ENCODE results near the gene CAPN5. TPM values are rescaled to one million over a fixed set of nuclear protein-coding genes. Genes with fewer than 3 reads are reported as not detected.

Gene CAPN5
- total RNA-seq, 2 experiments from 2014 or later: 5.1 to 6.9 TPM

- Histone ChIP-seq H3K36me3 (ENCODE audit: insufficient read depth, low read length) (no peaks in the 10 kb centered on the region), H3K4me1 (ENCODE audit: insufficient read depth, low read length) (peaks cover 45% of the 10 kb centered on the region), H3K27me3 (ENCODE audit: control insufficient read depth in 1 of 2, insufficient read depth in 2 of 2, low read length in 2 of 2) (no peaks in the 10 kb centered on the region), H3K9me3 (ENCODE audit: control insufficient read depth in 1 of 2, insufficient read depth in 1 of 2, low read length in 2 of 2) (no peaks in the 10 kb centered on the region), H3K4me3 (ENCODE audit: low read length) (no peak overlapping the region), H3K27ac (ENCODE audit: low read depth in 1 of 2, low read length in 2 of 2) (no peak overlapping the region)
- ATAC-seq (ENCODE audit: poor library complexity) (no peak), DNase-seq (no peak)
- H3K4me1 Mint-ChIP-seq (ENCODE audit: low read depth): peaks cover 27% of the 10 kb centered on the region
- no peaks in the 10 kb centered on the region for H3K9me3 Mint-ChIP-seq
- TF ChIP-seq CTCF (IDR thresholded peaks at IDR 0.05): no peak
- intact Hi-C loops (cut with DNase I, micrococcal nuclease): no loop called here
- no peaks in the 10 kb centered on the region for H3K36me3 Mint-ChIP-seq (ENCODE audit: low read depth)
- CTCF ChIA-PET: no interaction called here
- H3K27me3 Mint-ChIP-seq: no peaks in the 10 kb centered on the region
- H3K27ac Mint-ChIP-seq: no peak overlapping the region
- POLR2A ChIA-PET: no interaction called here
- H3K4me3 Mint-ChIP-seq: no peak overlapping the region
Measured at GRCh38 chr11:77155556-77156130, 88.9 kb downstream of the CAPN5 start.

GRCh38 chr11:77156396-77157195 lies 89.8 kb downstream of the CAPN5 start:
- ATAC-seq (ENCODE audit: poor library complexity) (no peak), DNase-seq (no peak)
- no peak overlapping the region for H3K4me3 Mint-ChIP-seq
- no peak for TF ChIP-seq CTCF (IDR thresholded peaks at IDR 0.05)
- Histone ChIP-seq H3K4me3 (ENCODE audit: low read length) (no peak overlapping the region), H3K27ac (ENCODE audit: low read depth in 1 of 2, low read length in 2 of 2) (no peak overlapping the region), H3K36me3 (ENCODE audit: insufficient read depth, low read length) (no peaks in the 10 kb centered on the region), H3K9me3 (ENCODE audit: control insufficient read depth in 1 of 2, insufficient read depth in 1 of 2, low read length in 2 of 2) (no peaks in the 10 kb centered on the region), H3K4me1 (ENCODE audit: insufficient read depth, low read length) (peaks cover 36% of the 10 kb centered on the region), H3K27me3 (ENCODE audit: control insufficient read depth in 1 of 2, insufficient read depth in 2 of 2, low read length in 2 of 2) (no peaks in the 10 kb centered on the region)
- H3K27ac Mint-ChIP-seq: no peak overlapping the region
- intact Hi-C loops (cut with DNase I, micrococcal nuclease): no loop called here
- CTCF ChIA-PET: interaction anchor here (0.6 kb wide), 1 partner anchor 109 kb away, joined by 3 read pairs; no protein-coding TSS in a partner anchor
- POLR2A ChIA-PET: no interaction called here
- H3K27me3 Mint-ChIP-seq: no peaks in the 10 kb centered on the region
- no peaks in the 10 kb centered on the region for H3K36me3 Mint-ChIP-seq (ENCODE audit: low read depth)
- H3K4me1 Mint-ChIP-seq (ENCODE audit: low read depth): peaks cover 22% of the 10 kb centered on the region
- no peaks in the 10 kb centered on the region for H3K9me3 Mint-ChIP-seq

GRCh38 chr11:77158041-77158695 lies 91.4 kb downstream of the CAPN5 start:
- ChIA-PET POLR2A (no interaction called here), CTCF (no interaction called here)
- H3K4me1 Mint-ChIP-seq (ENCODE audit: low read depth): peaks cover 7% of the 10 kb centered on the region
- DNase-seq: no peak
- no peak for TF ChIP-seq CTCF (IDR thresholded peaks at IDR 0.05)
- H3K27ac Mint-ChIP-seq: no peak overlapping the region
- Histone ChIP-seq H3K36me3 (ENCODE audit: insufficient read depth, low read length) (no peaks in the 10 kb centered on the region), H3K27me3 (ENCODE audit: control insufficient read depth in 1 of 2, insufficient read depth in 2 of 2, low read length in 2 of 2) (no peaks in the 10 kb centered on the region), H3K27ac (ENCODE audit: low read depth in 1 of 2, low read length in 2 of 2) (no peak overlapping the region), H3K4me3 (ENCODE audit: low read length) (no peak overlapping the region), H3K4me1 (ENCODE audit: insufficient read depth, low read length) (peaks cover 20% of the 10 kb centered on the region), H3K9me3 (ENCODE audit: control insufficient read depth in 1 of 2, insufficient read depth in 1 of 2, low read length in 2 of 2) (no peaks in the 10 kb centered on the region)
- H3K4me3 Mint-ChIP-seq: no peak overlapping the region
- no peaks in the 10 kb centered on the region for H3K27me3 Mint-ChIP-seq
- intact Hi-C loops (cut with DNase I, micrococcal nuclease): no loop called here
- H3K36me3 Mint-ChIP-seq (ENCODE audit: low read depth): no peaks in the 10 kb centered on the region
- H3K9me3 Mint-ChIP-seq: no peaks in the 10 kb centered on the region
- ATAC-seq (ENCODE audit: poor library complexity): no peak
